ENCODE data around the gene TRERF1.
A peak's percentile ranks its signal among the peaks of the same experiment; 100 is the strongest.

TRERF1 gene

GRCh38 chr6:42259841-42260395 lies 191.8 kb downstream of the TRERF1 start:
- no peak for DNase-seq (ENCODE audit: low read depth)
- TF ChIP-seq CTCF (conservative IDR thresholded peaks at IDR 0.05; ENCODE audit: low read depth, low read length) = no peak
- H3K4me3 ChIP-seq (ENCODE audit: low read depth, low read length) = no peak overlapping the region

GRCh38 chr6:42259286-42259685 lies 192.4 kb downstream of the TRERF1 start:
- no peak for TF ChIP-seq CTCF (conservative IDR thresholded peaks at IDR 0.05; ENCODE audit: low read depth, low read length)
- no peak for DNase-seq (ENCODE audit: low read depth)
- H3K4me3 ChIP-seq (ENCODE audit: low read depth, low read length) = no peak overlapping the region

GRCh38 chr6:42257614-42258013 lies 194.1 kb downstream of the TRERF1 start:
- DNase-seq (ENCODE audit: low read depth) = no peak
- no peak overlapping the region for H3K4me3 ChIP-seq (ENCODE audit: low read depth, low read length)

GRCh38 chr6:42257063-42257462 lies 194.7 kb downstream of the TRERF1 start:
- peak; percentile 22 for DNase-seq (ENCODE audit: low read depth)
- no peak overlapping the region for H3K4me3 ChIP-seq (ENCODE audit: low read depth, low read length)
- no peak for TF ChIP-seq CTCF (conservative IDR thresholded peaks at IDR 0.05; ENCODE audit: low read depth, low read length)

More at GRCh38 chr6:42257614-42258013, 194.1 kb downstream of the TRERF1 start:
- TF ChIP-seq CTCF (conservative IDR thresholded peaks at IDR 0.05; ENCODE audit: low read depth, low read length) = no peak

GRCh38 chr6:42255050-42255449 lies 196.7 kb downstream of the TRERF1 start:
- no peak for DNase-seq (ENCODE audit: low read depth)
- TF ChIP-seq CTCF (conservative IDR thresholded peaks at IDR 0.05; ENCODE audit: low read depth, low read length) = no peak
- no peak overlapping the region for H3K4me3 ChIP-seq (ENCODE audit: low read depth, low read length)

- H3K4me3 ChIP-seq (ENCODE audit: low read depth, low read length) = no peak overlapping the region
- DNase-seq (ENCODE audit: low read depth) = no peak
- TF ChIP-seq CTCF (conservative IDR thresholded peaks at IDR 0.05; ENCODE audit: low read depth, low read length) = no peak
Observed at GRCh38 chr6:42254505-42254904, 197.2 kb downstream of the TRERF1 start.

- H3K4me3 ChIP-seq (ENCODE audit: low read depth, low read length) = no peak overlapping the region
- TF ChIP-seq CTCF (conservative IDR thresholded peaks at IDR 0.05; ENCODE audit: low read depth, low read length) = no peak
- peak; percentile 66 for DNase-seq (ENCODE audit: low read depth)
Observed at GRCh38 chr6:42251911-42252637, 199.7 kb downstream of the TRERF1 start.

Measured in choroid plexus epithelial cell (primary cell).